ENCODE results near the gene ZNF486. TPM values are rescaled to one million over a fixed set of nuclear protein-coding genes. Genes with fewer than 3 reads are reported as not detected.
"Not testable (repeated sequence)": the region's sequence is repeated elsewhere in the genome, so short reads cannot be mapped to it uniquely, and the experiment has no call there.

Gene ZNF486
- total and polyA plus RNA-seq, 4 donors, result 2.3 to 7.4 (median 4.1) TPM

GRCh38 chr19:20244356-20244755, 77.3 kb downstream of the ZNF486 start:
- Histone ChIP-seq H3K36me3 (ENCODE audit: control insufficient read depth in 1 of 2, insufficient read depth in 2 of 2, low read length in 1 of 2) (no peaks in the 10 kb centered on the region), H3K4me3 (ENCODE audit: low read length in 2 of 2) (no peak overlapping the region), H3K27me3 (ENCODE audit: control insufficient read depth in 1 of 2, insufficient read depth in 2 of 2, low read length in 1 of 2) (no peaks in the 10 kb centered on the region), H3K4me1 (ENCODE audit: control insufficient read depth in 1 of 2, insufficient read depth in 2 of 2, low read length in 2 of 2) (no peaks in the 10 kb centered on the region), H3K9me3 (ENCODE audit: control insufficient read depth, low read length) (no peaks in the 10 kb centered on the region), H3K27ac (ENCODE audit: low read depth in 1 of 2, low read length in 2 of 2) (no peak overlapping the region)
- WGBS, 2 donors, result 86 to 87% methylated on average over 3 of the region's 3 CpGs
- ATAC-seq (ENCODE audit: low FRiP score) (no peak), DNase-seq (no peak)
- intact Hi-C loops (cut with DNase I), result no loop called here

- intact Hi-C loops (cut with DNase I), result no loop called here
- Histone ChIP-seq H3K27ac (ENCODE audit: low read depth in 1 of 2, low read length in 2 of 2) (no peak overlapping the region), H3K4me1 (ENCODE audit: control insufficient read depth in 1 of 2, insufficient read depth in 2 of 2, low read length in 2 of 2) (no peaks in the 10 kb centered on the region), H3K4me3 (ENCODE audit: low read length in 2 of 2) (no peak overlapping the region), H3K36me3 (ENCODE audit: control insufficient read depth in 1 of 2, insufficient read depth in 2 of 2, low read length in 1 of 2) (no peaks in the 10 kb centered on the region), H3K27me3 (ENCODE audit: control insufficient read depth in 1 of 2, insufficient read depth in 2 of 2, low read length in 1 of 2) (no peaks in the 10 kb centered on the region), H3K9me3 (ENCODE audit: control insufficient read depth, low read length) (no peaks in the 10 kb centered on the region)
- no peak for DNase-seq
- no peak for ATAC-seq (ENCODE audit: low FRiP score)
Observed at GRCh38 chr19:20245309-20245708, 78.3 kb downstream of the ZNF486 start.

GRCh38 chr19:20247016-20247683, 80.1 kb downstream of the ZNF486 start:
- no peak overlapping the region for H3K27ac ChIP-seq (ENCODE audit: low read depth in 1 of 2, low read length in 2 of 2)
- H3K4me3 ChIP-seq (ENCODE audit: low read length in 2 of 2), result no peak overlapping the region
- H3K4me1 ChIP-seq (ENCODE audit: control insufficient read depth in 1 of 2, insufficient read depth in 2 of 2, low read length in 2 of 2), result no peaks in the 10 kb centered on the region
- no peaks in the 10 kb centered on the region for H3K27me3 ChIP-seq (ENCODE audit: control insufficient read depth in 1 of 2, insufficient read depth in 2 of 2, low read length in 1 of 2)
- ATAC-seq (ENCODE audit: low FRiP score) (no peak), DNase-seq (no peak)
- H3K36me3 ChIP-seq (ENCODE audit: control insufficient read depth in 1 of 2, insufficient read depth in 2 of 2, low read length in 1 of 2), result no peaks in the 10 kb centered on the region
- intact Hi-C loops (cut with DNase I), result no loop called here
- 52 to 54% methylated on average over 10 of the region's 10 CpGs for WGBS, 2 donors
- H3K9me3 ChIP-seq (ENCODE audit: control insufficient read depth, low read length), result no peaks in the 10 kb centered on the region

- 59 to 63% methylated on average over 2 of the region's 2 CpGs for WGBS, 2 donors
- DNase-seq; H3K27ac ChIP-seq (ENCODE audit: low read depth in 1 of 2, low read length in 2 of 2); H3K9me3 ChIP-seq (ENCODE audit: control insufficient read depth, low read length); ATAC-seq (ENCODE audit: low FRiP score); H3K4me1 ChIP-seq (ENCODE audit: control insufficient read depth in 1 of 2, insufficient read depth in 2 of 2, low read length in 2 of 2); intact Hi-C loops (cut with DNase I); H3K36me3 ChIP-seq (ENCODE audit: control insufficient read depth in 1 of 2, insufficient read depth in 2 of 2, low read length in 1 of 2); H3K4me3 ChIP-seq (ENCODE audit: low read length in 2 of 2); H3K27me3 ChIP-seq (ENCODE audit: control insufficient read depth in 1 of 2, insufficient read depth in 2 of 2, low read length in 1 of 2): not testable (repeated sequence)
Observed at GRCh38 chr19:20248258-20248657, 81.2 kb downstream of the ZNF486 start.

Other genes with a start within 250 kb of the ZNF486 start
- gene ZNF682, start 127.7 kb upstream of the ZNF486 start, total RNA-seq, result 1 to 10 TPM; 4.2 to 7.5 TPM
- 1 to 10 TPM; 2.1 to 2.2 TPM for gene ZNF682, start 127.7 kb upstream of the ZNF486 start, polyA plus RNA-seq
- gene ZNF90, start 89.2 kb upstream of the ZNF486 start, total RNA-seq, result 1 to 10 TPM; 2.4 to 6.5 TPM
- gene ZNF90, start 89.2 kb upstream of the ZNF486 start, polyA plus RNA-seq, result 1 to 10 TPM in 1 of 2 donors, under 1 TPM in 1; 0.25 to 1.6 TPM

Measured in aorta (tissue), 5 donors.